GM10266 (cell line): ENCODE results near the gene CAMKMT.
A peak's percentile ranks its signal among the peaks of the same experiment; 100 is the strongest.

Source experiments
- DNase-seq: peaks from one replicate; pipeline ENCODE4 v3.0.0; 2012; ENCODE audit errors: extremely low spot score
- TF ChIP-seq, protein P1 (sequence below): IDR thresholded peaks from 2 replicates; pipeline ENCODE4 v1.5.1; 2012; ENCODE audit warnings: mild to moderate bottlenecking, low read depth; ENCODE audit not compliant: control insufficient read depth, insufficient read depth; ENCODE audit errors: missing control alignments

CAMKMT gene

DNA sequence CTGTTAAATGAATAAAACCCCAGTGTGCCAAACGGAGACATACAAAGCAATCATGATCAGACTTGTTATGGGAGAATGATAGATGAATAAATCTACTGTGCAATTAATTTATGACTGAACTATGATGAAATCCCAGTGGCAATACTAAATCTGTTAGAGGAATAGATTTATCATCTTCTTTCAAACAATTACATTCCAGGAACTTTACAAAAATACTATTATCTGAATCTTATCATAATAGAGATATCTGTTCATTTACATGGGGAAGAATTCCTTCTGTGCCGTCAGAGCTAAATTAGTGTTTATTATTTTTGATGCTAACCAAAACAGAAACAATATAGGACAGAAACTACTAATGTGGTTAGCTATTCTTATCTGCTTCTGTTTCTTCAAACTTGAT lies 208.5 kb downstream of the CAMKMT start:
- DNase-seq: no peak
- TF ChIP-seq, protein P1, sequence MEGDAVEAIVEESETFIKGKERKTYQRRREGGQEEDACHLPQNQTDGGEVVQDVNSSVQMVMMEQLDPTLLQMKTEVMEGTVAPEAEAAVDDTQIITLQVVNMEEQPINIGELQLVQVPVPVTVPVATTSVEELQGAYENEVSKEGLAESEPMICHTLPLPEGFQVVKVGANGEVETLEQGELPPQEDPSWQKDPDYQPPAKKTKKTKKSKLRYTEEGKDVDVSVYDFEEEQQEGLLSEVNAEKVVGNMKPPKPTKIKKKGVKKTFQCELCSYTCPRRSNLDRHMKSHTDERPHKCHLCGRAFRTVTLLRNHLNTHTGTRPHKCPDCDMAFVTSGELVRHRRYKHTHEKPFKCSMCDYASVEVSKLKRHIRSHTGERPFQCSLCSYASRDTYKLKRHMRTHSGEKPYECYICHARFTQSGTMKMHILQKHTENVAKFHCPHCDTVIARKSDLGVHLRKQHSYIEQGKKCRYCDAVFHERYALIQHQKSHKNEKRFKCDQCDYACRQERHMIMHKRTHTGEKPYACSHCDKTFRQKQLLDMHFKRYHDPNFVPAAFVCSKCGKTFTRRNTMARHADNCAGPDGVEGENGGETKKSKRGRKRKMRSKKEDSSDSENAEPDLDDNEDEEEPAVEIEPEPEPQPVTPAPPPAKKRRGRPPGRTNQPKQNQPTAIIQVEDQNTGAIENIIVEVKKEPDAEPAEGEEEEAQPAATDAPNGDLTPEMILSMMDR: no peak

DNA sequence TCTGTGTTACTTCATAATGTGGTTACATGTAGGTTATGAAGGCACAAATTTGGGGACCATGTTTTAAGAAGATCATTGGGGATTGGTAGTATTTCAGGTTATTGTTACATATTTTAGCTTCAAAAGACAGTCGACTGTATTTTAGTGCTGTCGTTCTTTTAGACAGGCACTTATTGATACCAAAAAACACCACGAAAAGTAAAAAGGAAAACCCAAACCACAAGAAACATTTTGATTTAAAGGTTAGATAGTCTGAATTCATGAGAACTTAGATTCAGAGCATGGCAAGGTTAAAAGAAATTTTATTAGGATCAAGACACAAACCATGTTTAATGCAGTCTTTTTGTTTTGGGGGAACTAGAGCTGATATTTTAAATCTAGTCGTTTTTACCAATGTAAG lies 209.0 kb downstream of the CAMKMT start:
- TF ChIP-seq, protein P1: no peak
- DNase-seq: no peak

DNA sequence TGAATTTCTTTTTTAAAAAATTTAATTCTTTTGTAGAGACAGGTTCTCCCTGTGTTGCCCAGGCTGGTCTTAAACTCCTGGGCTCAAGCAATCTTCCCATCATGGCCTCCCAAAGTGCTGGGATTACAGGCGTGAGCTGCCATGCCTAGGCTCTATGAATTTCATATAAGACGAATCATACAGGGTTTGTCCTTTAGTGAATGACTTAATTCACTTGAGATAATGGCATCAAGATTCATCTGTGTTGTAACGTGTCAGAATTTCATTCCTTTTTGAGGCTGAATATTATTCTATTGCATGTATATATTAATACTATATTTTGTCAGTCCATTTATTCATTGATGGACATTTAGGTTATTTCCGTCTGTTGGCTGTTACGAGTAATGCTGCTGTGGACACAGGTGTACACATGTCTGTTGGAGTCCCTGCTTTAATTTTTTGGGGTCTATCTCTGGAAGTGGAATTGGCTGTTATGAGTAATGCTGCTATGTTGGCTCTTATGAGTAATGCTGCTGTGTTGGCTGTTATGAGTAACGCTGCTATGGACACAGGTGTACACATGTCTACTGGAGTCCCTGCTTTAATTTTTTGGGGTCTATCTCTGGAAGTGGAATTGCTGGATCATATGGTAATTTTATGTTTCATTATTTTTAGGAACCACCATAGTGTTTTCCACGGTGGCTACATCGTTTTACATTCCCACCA lies 210.6 kb downstream of the CAMKMT start:
- TF ChIP-seq, protein P1: no peak
- DNase-seq: no peak

DNA sequence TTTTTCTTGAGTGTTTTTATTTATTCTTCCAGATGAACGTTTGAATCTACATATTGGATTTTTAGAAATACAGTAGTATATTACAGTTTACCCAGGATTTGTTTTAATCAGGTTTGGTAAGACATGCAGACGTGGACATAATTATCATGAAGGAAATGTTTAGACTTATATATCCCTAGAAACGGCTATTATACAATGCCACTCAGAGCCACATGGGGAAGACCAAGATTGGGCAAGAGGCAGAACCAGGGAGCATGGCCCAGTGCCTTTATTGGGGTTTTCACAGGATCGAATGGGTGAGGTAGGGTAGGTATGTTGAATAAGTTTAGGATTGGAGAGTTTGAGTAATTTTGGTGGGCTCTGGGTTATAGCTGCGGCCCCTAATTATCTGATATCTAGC lies 212.2 kb downstream of the CAMKMT start:
- no peak for DNase-seq
- TF ChIP-seq, protein P1: no peak

DNA sequence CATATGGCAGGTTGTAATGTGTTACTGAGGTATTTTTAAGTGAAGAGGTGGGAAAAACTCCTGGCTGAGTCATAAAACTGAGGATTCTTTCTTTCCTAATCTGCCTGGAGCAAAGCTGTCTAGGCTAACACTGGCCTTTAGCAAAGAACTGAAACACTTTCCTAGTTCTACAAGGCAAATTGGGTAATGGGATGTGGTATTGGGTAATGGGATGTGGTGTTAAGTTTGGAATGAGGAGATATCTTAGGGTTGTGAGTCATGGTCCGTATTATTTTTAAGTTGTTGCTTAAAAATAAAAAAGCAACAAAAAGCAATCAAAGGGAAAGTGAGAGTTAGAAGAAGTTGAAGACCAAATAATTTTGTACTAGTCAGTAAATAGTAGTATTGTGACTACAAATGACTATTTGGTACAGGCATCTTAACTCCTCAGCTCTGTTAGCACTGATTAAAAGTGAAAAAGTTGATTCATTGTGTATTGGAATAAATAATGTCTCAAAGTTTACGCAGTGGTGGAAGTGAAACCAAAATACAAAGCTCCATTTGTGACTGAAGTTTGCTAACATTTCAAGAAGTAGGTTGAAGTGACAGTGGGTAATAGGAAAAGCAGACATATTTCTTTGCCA lies 216.8 kb downstream of the CAMKMT start:
- peak; percentile 52 for DNase-seq
- TF ChIP-seq, protein P1: no peak

DNA sequence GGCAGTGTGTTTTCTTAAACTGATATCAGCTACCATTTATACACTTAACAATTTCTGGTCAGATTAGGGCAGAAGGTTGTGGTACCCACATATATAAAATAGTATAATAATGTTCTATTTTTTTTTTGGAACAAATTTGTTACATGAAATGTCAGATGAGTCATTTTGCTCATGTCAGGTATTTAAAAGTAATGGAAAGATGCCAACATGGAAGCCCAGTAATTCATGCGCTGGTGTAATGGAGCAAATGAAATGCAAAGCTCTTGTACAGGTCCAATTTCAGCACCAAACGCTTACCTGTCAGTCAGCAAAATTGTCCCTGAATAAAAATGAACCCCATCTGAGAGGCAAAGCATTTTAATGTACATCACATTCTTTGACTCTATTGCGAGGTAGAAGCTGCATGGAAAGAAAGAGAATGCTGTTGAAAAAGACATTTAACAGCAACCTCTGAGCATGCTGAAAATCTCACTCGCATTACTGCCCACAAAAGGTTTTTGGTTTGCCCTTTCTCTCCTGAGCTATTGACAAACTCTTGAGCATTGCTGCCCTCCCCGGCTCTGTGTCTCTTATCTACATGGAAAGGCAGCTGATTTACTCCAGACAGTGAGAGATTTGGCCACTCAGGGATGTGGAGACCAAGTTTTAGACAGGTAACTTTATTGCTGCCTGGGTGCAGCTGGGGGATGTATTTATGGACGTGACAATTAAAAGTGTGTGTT lies 217.5 kb downstream of the CAMKMT start:
- TF ChIP-seq, protein P1: no peak
- DNase-seq: no peak

DNA sequence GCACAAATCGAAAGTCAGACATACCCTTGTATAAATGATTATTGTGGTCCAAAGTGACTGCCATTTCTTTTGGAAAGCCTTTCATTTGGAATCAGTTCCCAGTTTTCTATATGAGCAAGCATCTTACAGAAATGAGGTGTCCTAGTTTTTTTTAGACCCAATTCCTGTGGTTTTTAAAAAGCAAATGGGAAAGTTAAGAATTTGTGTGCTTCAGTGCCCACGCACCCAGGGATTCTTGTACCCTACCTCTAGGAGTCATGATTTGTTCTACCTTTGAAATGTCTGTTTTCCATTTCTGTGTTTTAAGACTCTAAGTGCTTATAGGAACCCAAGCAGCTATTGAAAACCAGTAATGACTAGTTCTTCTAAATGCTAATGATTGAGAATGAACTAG lies 218.1 kb downstream of the CAMKMT start:
- TF ChIP-seq, protein P1: no peak

More for the DNA sequence above, 218.1 kb downstream of the CAMKMT start:
- DNase-seq: no peak
